Endothelial cell of umbilical vein (primary cell): ENCODE data around the gene CCDC34. TPM values are rescaled to one million over a fixed set of nuclear protein-coding genes. Genes with fewer than 3 reads are reported as not detected.

Source experiments
- BruUV-seq: library from RNA; stranded (reverse); fragments of 400-500 nt; replicated peaks from 2 replicates; lab custom pipeline; 2021; lab: Mats Ljungman, UMichigan
- CTCF ChIA-PET: fragments of 300-600, 350-600 bp; sonication (Branson Sonifier 250); formaldehyde crosslinking; loops from one replicate; lab custom pipeline; 2021; ENCODE audit warnings: antibody characterized with exemption, inconsistent platforms; lab: Charles Lee
- POLR2A ChIA-PET: fragments of 300-600, 350-600 bp; sonication (Branson Sonifier 250); formaldehyde crosslinking; loops from one replicate; lab custom pipeline; 2021; ENCODE audit warnings: antibody characterized with exemption, inconsistent platforms; lab: Charles Lee
- DNase-seq: peaks from one replicate; pipeline ENCODE4 v3.0.0-alpha.2; 2011; ENCODE audit warnings: low read depth, low spot score
- FAIRE-seq: peaks from 2 replicates; lab custom pipeline; 2011; peaks lifted over from hg19 to GRCh38; lab: Jason Lieb, UNC
- H2AFZ ChIP-seq: 2 replicates; pipeline ENCODE4 v1.6.0; 2012; ENCODE audit warnings: low read depth, low read length, control low read depth, inconsistent platforms
- H3K27ac ChIP-seq: 2 replicates; pipeline ENCODE4 v1.5.1; 2011; ENCODE audit warnings: low read depth, mild to moderate bottlenecking, control low read depth, low read length, moderate library complexity; ENCODE audit not compliant: insufficient read depth
- H3K27me3 ChIP-seq, 2 experiments: 2 replicates each; pipeline versions ENCODE4 v1.6.0 to v1.6.1; 2011; ENCODE audit warnings: low read length in 2 of 2, mixed read lengths in 1 of 2; ENCODE audit not compliant: control insufficient read depth in 2 of 2, insufficient read depth in 2 of 2
- H3K36me3 ChIP-seq, 2 experiments: 2 replicates in 1 of 2; 3 replicates in 1 of 2; pipeline ENCODE4 v1.5.1; 2011; ENCODE audit warnings: low read length in 2 of 2, mild to moderate bottlenecking in 1 of 2, moderate library complexity in 1 of 2; ENCODE audit not compliant: control insufficient read depth in 2 of 2, insufficient read depth in 2 of 2; ENCODE audit errors: extremely low read depth in 1 of 2
- H3K4me1 ChIP-seq: 3 replicates; pipeline ENCODE4 v1.5.1; 2011; ENCODE audit warnings: mild to moderate bottlenecking, low read length; ENCODE audit not compliant: control insufficient read depth, insufficient read depth; ENCODE audit errors: extremely low read depth
- H3K4me2 ChIP-seq: 2 replicates; pipeline ENCODE4 v1.6.1; 2011; ENCODE audit warnings: low read length, control low read depth, mixed read lengths; ENCODE audit not compliant: insufficient read depth
- H3K4me3 ChIP-seq, 3 experiments: fragments of 200-600 bp in 1 of 3; sonication (generic), shearing (Covaris generic) in 1 of 3; replicated peaks in 1 of 3; 2 replicates each; pipeline ENCODE4 v1.5.1; 2011 to 2016; ENCODE audit warnings: control low read depth in 3 of 3, low read length in 3 of 3, mild to moderate bottlenecking in 2 of 3, inconsistent platforms in 1 of 3, low read depth in 1 of 3, moderate library complexity in 1 of 3; ENCODE audit not compliant: insufficient read depth in 1 of 3
- H3K79me2 ChIP-seq: 2 replicates; pipeline ENCODE4 v1.6.0; 2012; ENCODE audit warnings: low read length, inconsistent platforms; ENCODE audit not compliant: control insufficient read depth, insufficient read depth
- H3K9ac ChIP-seq: replicated peaks from 2 replicates; pipeline ENCODE3; 2011; ENCODE audit warnings: low read length, control low read depth; ENCODE audit not compliant: insufficient read depth; ENCODE audit errors: extremely low read depth
- H3K9me1 ChIP-seq: replicated peaks from 3 replicates; pipeline ENCODE4 v1.6.0; 2011; ENCODE audit warnings: mild to moderate bottlenecking, low read length; ENCODE audit not compliant: control insufficient read depth, insufficient read depth; ENCODE audit errors: extremely low read depth
- H3K9me3 ChIP-seq: replicated peaks from 2 replicates; pipeline ENCODE4 v1.5.1; 2012; ENCODE audit warnings: low read length, inconsistent platforms; ENCODE audit not compliant: control insufficient read depth, insufficient read depth
- H4K20me1 ChIP-seq: replicated peaks from 2 replicates; pipeline ENCODE3; 2011; ENCODE audit warnings: mild to moderate bottlenecking, low read length; ENCODE audit not compliant: control insufficient read depth, insufficient read depth; ENCODE audit errors: extremely low read depth
- EZH2 ChIP-seq: IDR thresholded peaks from 2 replicates; pipeline ENCODE4 v1.6.1; 2012; ENCODE audit warnings: borderline replicate concordance, low read depth, mild to moderate bottlenecking, moderate library complexity, low read length, inconsistent platforms; ENCODE audit not compliant: severe bottlenecking
- FOS ChIP-seq: IDR thresholded peaks from 2 replicates; pipeline ENCODE4 v1.6.1; 2011; ENCODE audit warnings: mild to moderate bottlenecking, low read length, moderate library complexity, borderline replicate concordance; ENCODE audit not compliant: insufficient read depth
- GATA2 ChIP-seq: IDR thresholded peaks from 2 replicates; pipeline ENCODE4 v1.7.0; 2011; ENCODE audit warnings: low read depth, mild to moderate bottlenecking, moderate library complexity, mixed read lengths, low read length; ENCODE audit not compliant: insufficient read length, insufficient read depth
- JUN ChIP-seq: IDR thresholded peaks from 2 replicates; pipeline ENCODE4 v1.6.1; 2011; ENCODE audit warnings: borderline replicate concordance, low read depth; ENCODE audit not compliant: insufficient read length, insufficient read depth
- MYC ChIP-seq: IDR thresholded peaks from one replicate; pipeline ENCODE4 v1.6.1; 2011; ENCODE audit warnings: mild to moderate bottlenecking, low read depth, low read length
- POLR2AphosphoS5 ChIP-seq: IDR thresholded peaks from 2 replicates; pipeline ENCODE4 v1.6.1; 2012; ENCODE audit warnings: low read depth, mild to moderate bottlenecking, control low read depth, low read length, moderate library complexity; ENCODE audit not compliant: insufficient read depth
- dilution Hi-C: fragments of 300-500 bp; cut with MboI; formaldehyde crosslinking; loops from one replicate; pipeline ENCODE4 v1.15.0; 2019; ENCODE audit warnings: low sequenced_read_pairs; ENCODE audit not compliant: extremely low pct_ligation_motif_present
- intact Hi-C: fragments of 100-400 bp; cut with micrococcal nuclease; formaldehyde crosslinking; loops from one replicate; pipeline ENCODE4 v1.10.0; 2022
- polyA plus RNA-seq, 4 experiments: library from polyadenylated mRNA; depleted of rRNA in 3 of 4; stranded (reverse) in 3 of 4; unstranded in 1 of 4; fragments of >200 nt; gene quantifications; 2 replicates each; pipeline versions ENCODE4 v1.2.1 to v1.2.3, GENCODE V29; 2011 to 2012; ENCODE audit warnings: missing spikeins in 1 of 4
- total RNA-seq: library from RNA; stranded (reverse); gene quantifications from 2 replicates; pipeline ENCODE4 v1.2.3, GENCODE V29; 2021
- TF ChIP-seq, protein P1 (sequence below): IDR thresholded peaks from 2 replicates; pipeline ENCODE4 v1.6.1; 2011; ENCODE audit not compliant: insufficient read depth, insufficient read length
- TF ChIP-seq, protein P2 (sequence below), 2 donors: IDR thresholded peaks; 1 replicate in 1 of 2; 2 replicates in 1 of 2; pipeline ENCODE4 v1.5.1; 2011; ENCODE audit warnings: low read length in 2 of 2, mild to moderate bottlenecking in 2 of 2, moderate library complexity in 2 of 2, control low read depth in 1 of 2, inconsistent platforms in 1 of 2, low read depth in 1 of 2; ENCODE audit not compliant: insufficient read depth in 1 of 2; ENCODE audit errors: extremely low read depth in 1 of 2

Gene CCDC34
- total and polyA plus RNA-seq, 2 donors (not counting 3 experiments of a cell fraction or from before 2014, with no cell fraction given), result 2.3 to 11.4 TPM

DNA sequence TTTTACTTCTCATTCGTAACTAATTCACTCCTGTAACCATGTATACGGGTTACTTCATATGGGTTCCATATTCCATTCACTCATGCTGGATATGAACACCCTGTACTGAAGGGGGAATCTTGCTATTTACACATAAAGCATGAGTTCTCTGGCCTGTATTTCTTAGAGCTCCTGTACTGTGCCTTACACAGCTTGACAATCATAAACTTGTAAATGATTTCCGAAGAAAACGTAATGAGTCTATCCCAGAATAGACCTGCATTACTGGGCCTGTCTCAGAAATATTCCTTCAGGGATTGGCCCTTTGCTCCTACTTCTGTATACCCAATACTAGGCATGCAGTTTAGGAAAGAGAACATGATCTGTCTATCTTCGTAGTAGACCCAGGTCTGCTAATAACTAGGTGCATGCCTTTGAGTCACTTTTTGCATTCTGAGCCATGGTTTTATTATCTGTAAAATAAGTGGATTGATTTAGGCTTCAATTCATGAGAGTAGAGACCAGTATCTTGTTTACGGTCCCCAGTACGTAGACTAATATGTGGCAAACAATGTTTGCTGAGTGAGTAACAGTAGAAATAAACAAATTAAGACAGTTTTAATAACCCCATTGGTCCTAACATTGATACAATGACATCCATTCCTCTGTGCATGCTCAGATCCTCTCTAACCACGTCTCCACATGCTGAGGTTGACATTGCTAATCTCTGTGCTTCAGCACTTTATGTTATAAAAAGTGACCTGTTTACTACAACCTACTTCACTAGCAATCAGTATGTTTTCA lies 1.2 kb downstream of the CCDC34 start:
- Histone ChIP-seq H4K20me1 (no peaks in the 10 kb centered on the region), H3K9ac (no peak overlapping the region), H2AFZ (no peak overlapping the region), H3K9me1 (no peaks in the 10 kb centered on the region), H3K27ac (no peak overlapping the region), H3K4me1 (peaks cover 8% of the 10 kb centered on the region), H3K36me3 (no peaks in the 10 kb centered on the region), H3K4me2 (peak overlapping the region; percentile 77), H3K79me2 (no peaks in the 10 kb centered on the region), H3K4me3 (peak overlapping the region in 1 of 3 experiments; percentile 53), H3K27me3 (no peaks in the 10 kb centered on the region), H3K9me3 (no peaks in the 10 kb centered on the region)
- intact Hi-C loops (loop anchor here (2.0 to 5.0 kb wide), 3 partner anchors 111 to 147 kb away; partner anchors contain the start of gene LGR4), dilution Hi-C loops (no loop called here)
- CTCF ChIA-PET, result no interaction called here
- FAIRE-seq, result no peak
- no peak for DNase-seq
- POLR2A ChIA-PET, result no interaction called here
- BruUV-seq, result no TSS peak
- TF ChIP-seq, protein P1, sequence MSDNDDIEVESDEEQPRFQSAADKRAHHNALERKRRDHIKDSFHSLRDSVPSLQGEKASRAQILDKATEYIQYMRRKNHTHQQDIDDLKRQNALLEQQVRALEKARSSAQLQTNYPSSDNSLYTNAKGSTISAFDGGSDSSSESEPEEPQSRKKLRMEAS, result no peak
- no peak for TF ChIP-seq JUN
- no peak for TF ChIP-seq FOS
- TF ChIP-seq GATA2, result no peak

GRCh38 chr11:27358296-27358695 lies 4.7 kb downstream of the CCDC34 start:
- FAIRE-seq, result no peak
- ChIA-PET CTCF (interaction anchor here (1.3 to 1.8 kb wide), 2 partner anchors 15 to 62 kb away, joined by 3 to 5 read pairs; no protein-coding TSS in a partner anchor), POLR2A (no interaction called here)
- no peak overlapping the region for H3K9ac ChIP-seq
- H3K27me3 ChIP-seq, result no peaks in the 10 kb centered on the region
- peaks cover 4% of the 10 kb centered on the region for H3K4me1 ChIP-seq
- no peak overlapping the region for H3K4me2 ChIP-seq
- H3K9me1 ChIP-seq, result no peaks in the 10 kb centered on the region
- H3K79me2 ChIP-seq, result no peaks in the 10 kb centered on the region
- dilution Hi-C loops, result no loop called here
- H3K4me3 ChIP-seq, result no peak overlapping the region
- no peaks in the 10 kb centered on the region for H3K36me3 ChIP-seq
- intact Hi-C loops, result no loop called here
- no peak for DNase-seq
- no peaks in the 10 kb centered on the region for H4K20me1 ChIP-seq
- no peak overlapping the region for H3K27ac ChIP-seq
- H2AFZ ChIP-seq, result no peak overlapping the region
- TF ChIP-seq EZH2 (no peak), JUN (no peak), GATA2 (no peak), MYC (no peak), FOS (no peak), POLR2AphosphoS5 (no peak)
- TF ChIP-seq, protein P2, sequence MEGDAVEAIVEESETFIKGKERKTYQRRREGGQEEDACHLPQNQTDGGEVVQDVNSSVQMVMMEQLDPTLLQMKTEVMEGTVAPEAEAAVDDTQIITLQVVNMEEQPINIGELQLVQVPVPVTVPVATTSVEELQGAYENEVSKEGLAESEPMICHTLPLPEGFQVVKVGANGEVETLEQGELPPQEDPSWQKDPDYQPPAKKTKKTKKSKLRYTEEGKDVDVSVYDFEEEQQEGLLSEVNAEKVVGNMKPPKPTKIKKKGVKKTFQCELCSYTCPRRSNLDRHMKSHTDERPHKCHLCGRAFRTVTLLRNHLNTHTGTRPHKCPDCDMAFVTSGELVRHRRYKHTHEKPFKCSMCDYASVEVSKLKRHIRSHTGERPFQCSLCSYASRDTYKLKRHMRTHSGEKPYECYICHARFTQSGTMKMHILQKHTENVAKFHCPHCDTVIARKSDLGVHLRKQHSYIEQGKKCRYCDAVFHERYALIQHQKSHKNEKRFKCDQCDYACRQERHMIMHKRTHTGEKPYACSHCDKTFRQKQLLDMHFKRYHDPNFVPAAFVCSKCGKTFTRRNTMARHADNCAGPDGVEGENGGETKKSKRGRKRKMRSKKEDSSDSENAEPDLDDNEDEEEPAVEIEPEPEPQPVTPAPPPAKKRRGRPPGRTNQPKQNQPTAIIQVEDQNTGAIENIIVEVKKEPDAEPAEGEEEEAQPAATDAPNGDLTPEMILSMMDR (IDR thresholded peaks at IDR 0.05; ENCODE audit: extremely low read depth in 1 of 2, insufficient read depth in 1 of 2, low read depth in 1 of 2, low read length in 2 of 2), result no peak
- no peaks in the 10 kb centered on the region for H3K9me3 ChIP-seq
- no TSS peak for BruUV-seq
